Stimulated activated CD8-positive, alpha-beta memory T cell treated with anti-CD3 and anti-CD28 coated beads, Interleukin-15, amount 100 ng/mL, for 24 hours (primary cell): Measurements from ENCODE around the gene PRSS16.
A peak's percentile ranks its signal among the peaks of the same experiment; 100 is the strongest.
"Not testable (repeated sequence)": the region's sequence is repeated elsewhere in the genome, so short reads cannot be mapped to it uniquely, and the experiment has no call there.

Source experiments
- DNase-seq: peaks from one replicate; pipeline ENCODE4 v3.0.0-alpha.2; 2020; ENCODE audit warnings: low read depth

PRSS16 gene

GRCh38 chr6:27247133-27247836 lies at the start of gene PRSS16:
PRSS16 (plus strand) TSS chr6:27247701; CDS start chr6:27247738, 37 bp downstream.
- DNase-seq = no peak

GRCh38 chr6:27205375-27206278 lies 41.9 kb upstream of the PRSS16 start:
- DNase-seq = no peak

GRCh38 chr6:27206806-27207205 lies 40.7 kb upstream of the PRSS16 start:
- no peak for DNase-seq

- no peak for DNase-seq
Observed at GRCh38 chr6:27208042-27208441, 39.5 kb upstream of the PRSS16 start.

GRCh38 chr6:27209196-27209595 lies 38.3 kb upstream of the PRSS16 start:
- DNase-seq = no peak

GRCh38 chr6:27209659-27210269 lies 37.7 kb upstream of the PRSS16 start:
- no peak for DNase-seq

GRCh38 chr6:27213091-27213517 lies 34.4 kb upstream of the PRSS16 start:
- DNase-seq = not testable (repeated sequence)

GRCh38 chr6:27213544-27214125 lies 33.9 kb upstream of the PRSS16 start:
- no peak for DNase-seq

GRCh38 chr6:27214126-27214601 lies 33.3 kb upstream of the PRSS16 start:
- no peak for DNase-seq

GRCh38 chr6:27216874-27217273 lies 30.6 kb upstream of the PRSS16 start:
- DNase-seq = no peak

GRCh38 chr6:27222971-27223370 lies 24.5 kb upstream of the PRSS16 start:
- not testable (repeated sequence) for DNase-seq

- DNase-seq = no peak
Observed at GRCh38 chr6:27224729-27225128, 22.8 kb upstream of the PRSS16 start.

- no peak for DNase-seq
Observed at GRCh38 chr6:27228963-27229477, 18.5 kb upstream of the PRSS16 start.

GRCh38 chr6:27230758-27231111 lies 16.8 kb upstream of the PRSS16 start:
- no peak for DNase-seq

- DNase-seq = no peak
Observed at GRCh38 chr6:27234576-27234975, 12.9 kb upstream of the PRSS16 start.

GRCh38 chr6:27237089-27237803 lies 10.3 kb upstream of the PRSS16 start:
- DNase-seq = peak; percentile 46

GRCh38 chr6:27238010-27238983 lies 9.2 kb upstream of the PRSS16 start:
- no peak for DNase-seq

- no peak for DNase-seq
Observed at GRCh38 chr6:27239258-27239657, 8.2 kb upstream of the PRSS16 start.

GRCh38 chr6:27241443-27241842 lies 6.1 kb upstream of the PRSS16 start:
- no peak for DNase-seq

GRCh38 chr6:27242589-27243265 lies 4.8 kb upstream of the PRSS16 start:
- DNase-seq = no peak
